ENCODE measurements around the gene SIK3.

The SIK3 gene

DNA sequence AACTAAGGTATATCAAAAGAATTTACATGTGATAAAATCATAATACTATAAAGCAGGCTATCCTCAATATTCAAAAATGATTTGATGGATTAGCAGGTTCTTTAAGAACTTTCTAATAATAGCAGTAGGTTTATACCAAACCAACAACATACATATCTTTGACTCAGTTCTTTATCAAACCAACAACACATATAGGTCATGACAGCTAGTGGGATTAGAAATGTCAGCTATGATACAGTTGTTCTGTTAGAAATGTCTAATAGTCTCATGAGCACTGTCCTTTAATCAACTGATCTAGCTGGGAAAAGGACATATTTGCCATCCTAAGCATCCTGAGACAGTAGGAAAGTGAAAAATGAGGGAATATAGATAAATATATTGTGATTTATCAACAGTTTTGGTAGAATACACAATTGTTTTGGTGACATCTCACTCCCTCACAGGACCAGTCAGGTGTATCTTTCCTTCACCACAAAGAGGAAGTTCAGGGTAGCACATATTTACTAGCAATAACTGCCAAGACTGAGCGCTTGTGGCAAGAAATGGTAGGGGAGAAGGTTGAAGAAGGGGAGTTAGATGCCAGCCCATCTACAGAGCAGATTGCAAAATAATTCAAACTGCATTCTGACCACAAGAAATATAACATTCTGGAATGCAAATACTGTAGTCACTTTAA, 170.0 kb downstream of the SIK3 start:
- no peak for DNase-seq

DNA sequence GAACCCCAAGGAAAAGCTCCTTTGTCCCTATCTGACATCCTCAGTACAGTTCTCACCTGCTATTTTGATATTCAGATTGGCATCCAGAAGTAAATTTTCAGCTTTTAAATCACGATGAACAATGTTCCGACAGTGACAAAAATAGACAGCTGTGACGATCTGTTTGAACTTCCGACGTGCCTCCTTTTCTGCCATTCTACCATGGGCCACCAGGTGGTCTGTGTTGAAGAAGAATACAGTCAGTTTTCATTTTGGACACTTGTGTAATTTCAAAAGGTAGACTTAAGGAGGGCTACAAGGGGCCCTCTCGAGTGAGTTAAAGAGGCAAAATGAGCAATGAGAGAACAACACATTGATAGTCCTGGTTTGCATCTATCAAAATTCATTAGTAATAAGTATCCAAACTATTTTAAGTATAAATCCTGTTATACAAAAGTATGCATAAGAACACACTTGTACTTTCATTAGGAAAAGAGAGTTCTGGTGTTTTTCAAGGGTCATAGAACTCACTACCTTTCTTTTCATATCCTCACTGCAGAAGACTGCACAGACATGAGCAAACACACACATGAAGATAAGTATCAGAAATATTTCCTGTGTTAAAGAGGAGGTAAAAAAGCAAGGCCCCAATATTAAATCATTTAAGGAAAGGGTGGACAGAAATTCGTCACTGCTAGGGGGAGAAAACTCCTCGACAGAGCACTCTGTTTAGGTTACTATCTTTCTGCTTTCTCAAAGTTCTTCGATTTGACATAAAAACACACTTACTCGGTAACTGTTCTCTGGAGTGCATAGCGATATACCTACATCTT, 170.9 kb downstream of the SIK3 start:
- peak; percentile 65 for DNase-seq

DNA sequence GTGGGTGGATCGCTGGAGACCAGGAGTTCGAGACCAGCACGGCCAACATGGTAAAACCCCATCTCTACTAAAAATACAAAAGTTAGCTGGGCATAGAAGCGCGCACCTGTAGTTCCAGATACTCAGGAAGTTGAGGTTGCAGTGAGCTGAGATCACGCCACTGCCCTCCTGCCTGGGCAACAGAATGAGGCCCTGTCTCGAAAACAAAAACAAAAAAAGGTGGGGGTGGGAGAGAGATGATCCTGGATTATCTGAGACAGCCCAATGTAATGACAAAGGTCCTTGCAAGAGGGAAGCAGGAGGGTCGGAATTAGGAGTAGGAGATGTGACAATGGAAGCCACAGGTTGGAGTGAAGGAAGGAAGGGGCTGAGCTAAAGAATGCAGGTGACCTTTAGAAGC, 173.2 kb downstream of the SIK3 start:
- DNase-seq: no peak

DNA sequence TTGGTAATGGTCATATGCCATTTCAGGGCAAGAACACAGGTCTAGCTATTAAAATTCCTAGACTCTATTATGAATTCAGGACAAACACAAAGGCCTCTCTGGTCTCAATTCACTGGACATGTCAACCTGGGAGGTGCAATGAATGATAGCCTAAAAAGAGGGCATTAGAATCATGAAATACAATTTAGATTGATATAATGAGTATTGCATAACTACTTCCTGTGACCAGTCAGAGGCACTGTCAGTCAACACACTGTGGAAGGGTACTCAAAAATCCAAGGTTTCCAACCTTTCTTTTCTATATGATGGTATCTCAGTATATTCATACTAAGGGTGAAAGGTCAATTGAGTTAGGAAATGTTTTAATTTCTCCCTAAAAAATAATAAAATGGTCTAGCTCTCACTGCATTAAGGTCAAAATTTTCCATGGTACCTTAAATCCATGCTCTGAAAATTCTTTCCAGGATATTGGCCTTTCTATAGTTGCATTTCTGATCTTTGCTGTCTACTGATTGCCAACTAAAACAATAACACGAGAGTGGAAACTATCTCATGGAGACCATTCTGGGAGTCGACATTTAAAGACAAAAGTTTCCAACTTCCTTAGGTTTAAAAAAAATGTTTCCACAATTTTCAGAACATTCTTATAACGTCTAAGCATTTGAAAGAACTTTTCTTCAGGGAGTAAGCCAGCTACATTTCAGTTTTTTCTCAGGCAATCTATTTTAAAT, 179.1 kb downstream of the SIK3 start:
- no peak for DNase-seq

DNA sequence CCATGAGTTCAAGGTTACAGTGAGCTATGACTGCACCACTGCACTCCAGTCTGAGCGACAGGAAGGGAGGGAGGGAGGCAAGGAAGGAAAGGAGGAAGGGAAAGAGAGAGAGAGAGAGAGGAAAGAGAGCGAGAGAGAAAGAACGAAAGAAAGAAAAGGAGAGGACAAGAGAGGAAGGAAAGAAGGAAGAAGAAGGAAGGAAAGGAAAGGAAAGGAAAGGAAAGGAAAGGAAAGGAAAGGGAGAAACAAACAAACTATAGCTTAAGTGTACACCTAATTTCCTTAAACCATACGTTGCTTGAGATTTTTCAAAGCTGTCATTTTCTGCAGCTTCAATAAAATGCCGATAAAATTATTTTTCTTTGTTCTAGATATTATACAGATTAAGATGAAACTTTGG, 180.6 kb downstream of the SIK3 start:
- no peak for DNase-seq

DNA sequence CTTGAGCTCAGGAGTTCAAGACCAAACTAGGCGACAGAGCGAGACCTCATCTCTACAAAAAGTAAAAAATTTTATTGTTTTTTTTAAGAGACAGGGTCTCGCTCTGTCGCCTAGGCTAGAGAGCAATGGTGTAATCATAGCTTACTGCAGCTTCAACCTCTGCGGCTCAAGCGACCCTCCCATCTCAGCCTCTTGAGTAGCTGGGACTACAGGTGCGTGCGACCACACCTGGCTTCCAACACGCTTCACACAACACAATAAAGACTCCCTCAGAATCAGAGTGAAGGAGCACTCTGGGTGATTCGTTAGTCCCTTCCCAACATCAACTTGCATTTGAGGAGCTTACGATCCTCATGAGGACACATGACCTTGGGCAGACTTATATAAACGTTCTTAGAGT, 181.3 kb downstream of the SIK3 start:
- DNase-seq: no peak

DNA sequence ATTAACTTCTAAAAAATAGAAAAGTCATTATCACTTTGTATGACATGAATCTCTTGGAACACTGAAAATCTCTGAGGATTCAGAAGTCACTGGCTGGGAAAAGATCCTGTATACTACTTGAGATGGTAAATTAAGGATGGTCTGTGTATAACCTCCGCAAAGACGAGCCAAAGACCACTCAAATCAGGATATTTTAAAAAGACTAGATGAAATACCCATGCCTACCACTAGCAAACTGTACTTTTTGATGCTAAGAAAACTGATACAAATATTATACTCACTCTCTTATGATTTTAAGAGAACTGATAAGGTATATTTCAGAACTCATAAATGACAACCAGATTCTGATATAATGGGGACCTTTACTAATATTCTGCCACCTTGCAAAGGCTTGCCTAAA, 182.2 kb downstream of the SIK3 start:
- DNase-seq: no peak

DNA sequence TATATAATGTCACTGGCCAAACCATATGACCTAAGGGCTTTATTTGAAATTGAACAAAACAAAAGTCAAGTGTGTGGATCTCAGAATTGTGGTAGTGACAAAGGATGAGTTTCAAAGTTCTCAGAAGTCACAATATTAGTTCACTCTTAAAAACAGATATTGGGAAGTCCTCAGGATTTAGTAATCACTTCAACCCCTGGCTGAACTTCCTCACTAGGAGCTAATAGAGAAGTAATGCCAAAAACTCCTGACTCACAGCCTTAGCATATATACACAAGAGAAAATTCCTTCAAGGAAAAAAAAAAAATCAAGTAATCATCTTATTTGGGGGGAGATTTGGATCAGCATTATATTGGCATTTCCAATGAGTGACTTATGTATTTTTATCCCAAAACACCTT, 185.2 kb downstream of the SIK3 start:
- DNase-seq: no peak

DNA sequence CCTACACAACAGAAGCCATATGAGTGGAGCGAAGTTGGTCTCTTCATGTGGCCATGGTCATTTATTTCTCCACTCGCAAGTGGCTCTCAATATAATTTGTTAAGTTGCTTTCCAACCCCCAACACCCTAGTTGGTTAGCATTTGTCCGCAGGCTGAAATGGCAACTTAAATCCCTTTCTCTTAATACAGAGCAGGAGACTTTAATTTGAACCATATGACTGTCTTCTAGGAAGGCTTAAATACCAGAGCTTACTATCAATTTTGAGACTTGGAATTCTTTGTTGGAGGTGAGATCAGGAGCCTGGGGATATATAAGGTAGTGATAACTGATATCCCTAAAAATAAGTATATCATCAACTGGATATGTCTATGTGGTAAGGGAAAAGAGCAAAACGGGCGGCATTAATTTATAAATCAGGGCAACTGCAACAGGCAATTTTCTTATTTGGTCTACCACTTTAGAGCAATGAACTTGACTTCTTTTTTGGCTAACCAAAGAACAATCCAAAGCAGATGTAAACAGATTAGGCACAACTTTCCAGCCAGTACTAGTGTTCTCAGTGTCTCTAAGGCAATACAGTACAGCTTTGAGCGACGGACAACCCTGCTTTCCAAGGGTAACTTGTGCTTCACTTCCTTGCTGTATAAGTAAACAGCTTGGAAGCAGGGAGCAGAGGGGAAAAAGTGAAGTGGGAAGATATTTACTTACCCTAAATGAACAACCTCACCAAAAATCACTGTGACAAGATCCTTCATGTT, 186.1 kb downstream of the SIK3 start:
- DNase-seq: no peak

DNA sequence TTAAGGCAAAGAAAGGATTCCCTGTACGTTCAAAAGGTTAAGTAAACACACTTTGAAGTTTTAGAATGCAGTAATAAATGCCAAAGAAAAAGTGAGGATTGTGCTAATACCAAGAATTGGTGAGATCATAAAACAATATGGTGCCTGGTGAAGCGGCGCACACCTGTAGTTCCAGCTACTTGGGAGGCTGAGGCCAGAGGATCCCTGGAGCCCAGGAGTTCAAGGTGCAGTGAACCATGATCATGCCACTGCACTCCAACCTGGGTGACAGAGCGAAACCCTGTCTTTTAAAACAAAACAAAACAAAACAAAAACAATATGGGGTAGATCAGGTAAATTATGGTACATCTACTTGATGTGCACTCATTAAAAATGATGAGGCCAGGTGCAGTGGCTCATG, 187.4 kb downstream of the SIK3 start:
- DNase-seq: no peak

DNA sequence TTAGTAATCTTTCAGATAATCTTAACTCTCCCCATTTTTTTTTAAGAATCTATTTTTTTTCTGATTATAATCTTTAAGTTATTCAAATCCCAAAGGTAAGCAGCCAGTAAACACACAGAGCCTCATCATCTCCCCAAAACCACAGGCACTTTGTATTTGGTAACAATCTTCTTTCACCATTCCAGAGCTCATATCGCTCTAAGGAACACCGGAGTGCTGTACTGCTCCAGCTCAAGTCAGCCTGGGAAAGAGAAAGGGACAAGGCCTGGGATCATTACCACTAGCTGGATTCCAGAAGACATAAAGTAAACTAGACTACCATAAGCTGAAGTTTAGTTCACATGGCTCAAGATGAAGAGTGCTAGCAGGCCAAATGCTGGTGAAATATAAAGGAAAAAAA, 187.8 kb downstream of the SIK3 start:
- DNase-seq: no peak

DNA sequence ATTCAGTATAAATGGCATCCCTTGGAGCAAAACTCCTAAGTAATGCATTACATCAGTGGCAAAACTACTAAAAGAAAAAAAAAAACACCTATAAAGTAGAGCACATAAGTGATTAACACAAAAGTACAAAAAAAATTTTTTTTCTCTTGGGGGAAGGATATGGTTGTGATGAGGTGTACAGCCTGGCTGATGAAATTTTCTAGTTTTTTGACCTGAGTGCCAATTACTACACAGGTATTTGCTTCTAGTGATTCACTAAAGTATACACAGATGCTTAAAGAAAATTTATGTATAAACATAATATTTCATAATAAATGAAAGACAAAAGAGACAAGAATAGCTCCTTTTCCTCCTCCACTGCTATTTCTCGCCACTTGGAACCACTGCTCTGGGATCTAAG, 189.0 kb downstream of the SIK3 start:
- no peak for DNase-seq

DNA sequence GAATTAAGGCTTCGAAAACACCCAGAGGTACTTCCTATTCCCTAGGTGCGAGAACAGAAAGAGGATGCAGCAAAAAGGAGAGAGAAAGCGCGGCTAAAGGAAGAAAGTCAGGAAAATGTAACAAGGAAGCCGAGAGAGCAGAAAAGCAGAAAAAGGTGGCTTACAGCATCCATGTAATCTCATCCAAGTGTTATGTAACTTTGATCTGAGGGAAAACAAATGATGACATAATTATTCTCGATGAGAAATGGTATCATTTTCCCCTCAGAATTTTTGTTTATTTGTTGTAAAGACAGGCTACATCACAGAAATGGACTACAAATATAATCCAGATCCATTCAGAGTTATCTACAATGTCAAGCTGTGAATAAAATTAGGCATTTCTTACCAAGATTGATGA, 191.7 kb downstream of the SIK3 start:
- no peak for DNase-seq

DNA sequence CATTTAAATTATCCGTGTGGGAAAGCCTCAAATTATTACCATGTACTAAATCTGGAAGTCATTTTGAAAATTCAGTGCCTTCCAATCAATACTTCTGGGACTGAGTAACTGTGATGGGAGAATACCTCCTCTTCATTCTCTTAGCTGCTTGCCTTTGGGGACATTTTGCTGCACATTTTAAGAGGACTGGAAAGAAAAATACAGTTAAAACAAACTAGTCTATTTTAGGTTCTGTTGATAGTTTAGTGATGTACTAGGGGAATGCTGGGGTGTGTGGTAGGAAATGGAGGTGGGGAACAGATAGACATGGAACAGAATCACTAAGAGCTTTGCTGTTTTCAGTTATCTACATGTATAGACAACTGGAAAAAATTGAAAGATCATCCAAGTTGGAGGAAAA, 195.1 kb downstream of the SIK3 start:
- DNase-seq: no peak

DNA sequence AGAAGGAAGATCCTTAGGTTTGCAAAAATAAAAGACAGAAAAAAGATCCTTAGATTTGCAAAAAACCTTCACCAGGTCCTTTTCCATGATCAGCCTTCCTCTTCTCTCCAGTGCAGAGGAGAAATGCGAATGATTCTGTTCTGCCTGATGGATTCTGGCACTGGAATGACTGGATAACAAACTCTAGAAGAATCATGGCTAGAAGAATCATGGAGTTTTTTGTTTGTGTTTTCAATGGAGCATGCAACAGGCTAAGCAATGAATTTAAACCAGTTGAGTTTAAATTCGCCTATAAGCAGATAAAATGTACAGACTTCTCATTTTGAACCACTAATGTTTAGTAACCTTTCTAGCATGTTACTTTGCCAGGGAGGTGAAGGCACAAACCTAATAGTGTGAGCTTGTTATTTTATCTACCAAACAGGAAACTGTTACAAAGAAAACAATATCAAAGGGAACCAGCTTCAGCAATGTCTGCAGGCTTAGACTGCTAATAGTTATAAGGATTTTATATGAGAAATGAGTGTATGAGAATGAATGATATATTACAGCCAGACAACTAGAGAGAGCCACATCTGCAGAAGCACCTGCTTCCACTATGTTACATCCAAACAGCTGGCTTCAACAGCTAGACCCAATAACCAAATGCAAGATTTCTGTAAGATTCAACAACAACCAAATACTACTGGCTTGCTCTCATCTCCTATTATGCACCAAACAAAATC, 196.1 kb downstream of the SIK3 start:
- no peak for DNase-seq

DNA sequence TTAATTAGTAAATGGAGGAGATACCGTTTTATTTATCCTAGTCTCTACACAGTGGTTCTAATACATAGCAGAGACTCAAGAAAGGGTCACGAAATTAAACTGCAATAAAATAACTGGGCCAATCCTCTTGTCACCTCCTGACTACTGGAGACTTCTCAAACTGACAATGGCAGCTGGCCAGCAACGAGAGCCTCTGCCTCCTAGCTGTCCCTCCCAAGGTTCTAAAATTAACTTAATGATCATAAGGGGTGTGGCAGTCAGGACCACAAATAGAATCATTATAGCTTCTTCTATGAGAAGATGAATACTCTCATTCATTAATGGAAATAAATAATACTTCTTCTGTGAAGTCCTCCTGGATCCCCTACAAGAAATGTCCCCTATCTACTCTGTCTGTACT, 197.0 kb downstream of the SIK3 start:
- no peak for DNase-seq

DNA sequence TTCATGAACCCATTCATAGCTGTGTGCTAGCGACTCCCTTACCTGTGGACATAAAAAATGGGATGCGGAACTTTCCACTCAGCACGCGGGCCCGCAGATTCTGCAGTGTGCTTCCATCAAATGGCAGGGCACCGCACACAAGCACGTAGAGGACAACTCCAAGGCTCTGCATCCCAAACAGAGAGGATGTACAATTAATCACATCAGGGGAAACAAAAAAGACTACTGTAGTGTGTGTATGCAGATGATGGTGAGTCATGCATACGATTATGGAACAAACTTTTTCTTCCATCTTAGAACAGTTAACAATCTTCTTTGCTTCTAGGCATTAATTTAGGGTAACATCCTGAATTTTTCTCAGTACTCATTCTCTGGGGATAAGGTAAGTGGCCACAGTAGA, 202.0 kb downstream of the SIK3 start:
- no peak for DNase-seq

DNA sequence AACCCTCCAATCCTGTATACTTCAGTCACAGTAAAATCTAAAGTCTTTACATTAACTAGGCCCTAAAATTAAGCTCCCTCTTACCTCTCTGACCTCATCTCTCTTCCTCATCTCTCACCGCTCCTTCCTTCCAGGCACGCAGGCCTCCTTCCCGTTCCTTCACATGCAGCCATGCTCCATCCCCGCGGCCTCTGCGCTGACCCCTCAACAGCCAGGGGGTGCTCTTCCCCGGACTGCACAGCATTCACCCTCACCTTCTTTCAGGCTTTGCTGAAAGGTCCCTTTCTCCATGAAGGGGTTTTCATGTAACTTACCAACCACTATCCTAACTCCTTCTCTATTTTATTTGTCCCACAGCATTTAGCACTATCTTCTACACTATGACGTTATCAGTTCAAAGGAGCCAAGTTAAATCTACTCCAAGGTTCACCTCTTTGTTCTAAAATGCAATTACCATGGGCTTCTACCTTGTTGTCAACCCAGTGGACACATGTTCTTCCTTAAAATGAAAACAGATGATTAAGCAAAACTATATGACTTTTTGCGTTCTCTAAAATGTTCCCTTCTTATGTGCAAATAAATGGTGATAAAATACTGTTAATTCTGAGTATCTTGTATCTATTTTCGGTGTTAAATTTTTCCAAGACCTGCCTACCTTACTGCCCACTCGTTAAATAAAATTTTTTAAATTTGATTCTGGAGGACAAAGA, 203.0 kb downstream of the SIK3 start:
- no peak for DNase-seq

DNA sequence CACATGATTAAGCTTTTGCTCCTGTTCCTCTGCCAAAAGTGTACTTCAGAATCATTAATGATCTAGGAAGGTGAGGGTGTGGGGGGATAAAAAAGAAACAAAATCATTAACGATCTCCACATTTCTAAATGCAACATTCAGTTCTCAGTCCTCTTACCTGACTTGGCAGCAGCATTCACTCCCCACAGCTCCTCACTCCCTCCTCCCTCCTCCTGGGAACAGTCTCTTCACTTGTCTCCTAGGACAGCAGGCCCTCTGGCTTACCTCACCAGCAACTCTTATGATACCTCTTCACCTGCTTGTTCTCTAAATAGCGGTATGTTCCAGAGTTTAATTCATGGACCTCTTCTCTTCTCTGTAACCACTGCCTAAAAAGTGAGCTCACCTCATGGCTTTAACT, 204.3 kb downstream of the SIK3 start:
- DNase-seq: no peak

DNA sequence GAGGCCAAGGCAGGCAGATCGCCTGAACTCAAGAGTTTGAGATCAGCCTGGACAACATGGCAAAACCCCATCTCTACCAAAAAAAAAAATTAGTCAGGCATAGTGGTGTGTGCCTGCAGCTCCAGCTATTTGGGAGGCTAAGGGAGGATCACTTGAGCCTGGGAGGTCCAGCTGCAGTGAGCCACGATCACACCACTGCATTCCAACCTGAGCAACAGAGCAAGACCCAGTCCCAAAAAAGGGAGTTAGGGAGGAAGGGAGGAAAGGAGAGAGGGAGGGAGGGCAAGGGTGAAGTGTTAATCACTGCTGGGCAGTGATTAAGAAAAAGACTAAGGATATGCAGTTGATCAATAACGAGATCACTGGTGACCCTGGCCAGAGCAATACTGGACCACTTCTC, 204.8 kb downstream of the SIK3 start:
- DNase-seq: no peak

DNA sequence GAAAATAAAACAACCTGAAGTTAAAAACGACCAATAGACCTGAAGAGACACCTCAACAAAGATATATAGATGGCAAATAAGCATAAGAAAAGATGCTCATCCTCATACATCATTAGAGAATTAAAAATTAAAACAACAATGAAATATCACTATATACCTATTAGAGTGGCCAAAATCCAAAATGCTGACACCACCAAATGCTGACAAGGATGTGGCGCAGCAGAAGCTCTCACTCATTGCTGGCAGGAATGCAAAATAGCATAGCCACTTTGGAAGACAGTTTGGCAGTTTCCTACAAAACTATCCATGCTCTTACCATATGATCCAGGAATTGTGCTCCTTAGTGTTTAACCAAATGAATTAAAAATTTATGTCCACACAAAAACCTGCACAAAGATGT, 205.9 kb downstream of the SIK3 start:
- DNase-seq: no peak

DNA sequence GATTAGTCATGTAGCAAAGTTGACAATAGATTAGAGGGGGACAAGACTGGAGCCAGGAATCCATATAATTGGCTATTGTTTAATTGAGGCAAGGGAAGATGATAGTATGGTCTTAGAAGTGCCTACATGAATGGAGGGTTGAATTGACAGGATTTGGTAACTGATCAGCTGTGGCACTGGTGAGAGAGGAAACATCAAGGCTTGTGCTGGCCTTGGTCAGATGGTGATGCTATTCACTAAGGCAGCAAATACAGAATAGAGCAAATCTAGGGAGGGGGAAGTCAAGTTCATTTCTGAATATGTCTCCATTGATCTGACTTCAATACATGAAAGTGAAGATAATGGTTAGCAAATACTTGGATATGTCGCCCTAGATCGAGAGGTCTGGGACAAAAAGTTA, 206.5 kb downstream of the SIK3 start:
- DNase-seq: no peak
